Esophagus squamous epithelium (tissue), 5 donors: ENCODE results near the gene RAPGEF1. TPM values are rescaled to one million over a fixed set of nuclear protein-coding genes. Genes with fewer than 3 reads are reported as not detected.

Source experiments
- DNase-seq: peaks from one replicate; lab custom pipeline; 2025; lab: John Stamatoyannopoulos, UW
- H3K27ac ChIP-seq, 4 donors: fragments of 200-600 bp; sonication (generic); one replicate each; pipeline ENCODE4 v1.5.1; 2016 to 2019; ENCODE audit warnings: mild to moderate bottlenecking in 1 of 4
- H3K27me3 ChIP-seq, 4 donors: fragments of 200-600 bp; sonication (generic); 1 replicate in 3 of 4; 2 replicates in 1 of 4; pipeline versions ENCODE4 v1.5.1 to v1.6.0; 2017 to 2021; ENCODE audit warnings: antibody characterized with exemption in 1 of 4
- H3K36me3 ChIP-seq, 3 donors: fragments of 200-600 bp; sonication (generic); one replicate each; pipeline ENCODE4 v1.5.1; 2016 to 2019
- H3K4me1 ChIP-seq, 3 donors: fragments of 200-600 bp; sonication (generic); one replicate each; pipeline ENCODE4 v1.5.1; 2017 to 2019
- H3K4me3 ChIP-seq, 4 donors: fragments of 200-600 bp; sonication (generic); 1 replicate in 3 of 4; 2 replicates in 1 of 4; pipeline ENCODE4 v1.5.1; 2016 to 2019; ENCODE audit warnings: mild to moderate bottlenecking in 2 of 4, moderate library complexity in 1 of 4
- H3K9me3 ChIP-seq, 3 donors: fragments of 200-600 bp; sonication (generic); one replicate each; pipeline ENCODE4 v1.5.1; 2016 to 2019
- CTCF ChIP-seq, 6 experiments: fragments of 450-650 bp in 4 of 6; fragments of 200-600 bp in 2 of 6; sonication (generic) in 2 of 6; IDR thresholded peaks; one replicate each; pipeline ENCODE4 v1.5.1; 2016 to 2019; ENCODE audit warnings: antibody characterized with exemption in 6 of 6, mild to moderate bottlenecking in 4 of 6, moderate library complexity in 4 of 6
- POLR2A ChIP-seq, 4 donors: fragments of 450-650 bp; IDR thresholded peaks; one replicate each; pipeline ENCODE4 v1.6.1; 2017; ENCODE audit warnings: antibody characterized with exemption in 4 of 4, mild to moderate bottlenecking in 4 of 4, moderate library complexity in 3 of 4
- WGBS, 2 donors: methylation state at CpG; one replicate each; pipeline ENCODE4 v1.1.5; 2018; 5-methylcytosine and 5-hydroxymethylcytosine counted together
- intact Hi-C: fragments of 100-400 bp; cut with DNase I; formaldehyde crosslinking; loops from one replicate; pipeline ENCODE4 v1.15.0; 2022
- total RNA-seq, 4 donors: library from RNA; depleted of rRNA; stranded (reverse); fragments of >200 nt; gene quantifications; one replicate each; pipeline ENCODE4 v1.1.0, GENCODE V29; 2016
- donor health status: DM: yes; HTN: yes; CAD: no.

Gene RAPGEF1
- total RNA-seq, 4 donors from 2014 or later, result 12.2 to 40.4 (median 19.0) TPM

- intact Hi-C loops, result loop anchor here (10.0 kb wide), 1 partner anchor 64 kb away; no protein-coding TSS in a partner anchor
- Histone ChIP-seq H3K27me3 (no peaks in the 10 kb centered on the region), H3K27ac (peak overlapping the region; percentile 86 to 98 (median 94)), H3K36me3 (no peaks in the 10 kb centered on the region), H3K4me1 (peaks cover 27 to 61% (median 47%) of the 10 kb centered on the region in 3 donors), H3K9me3 (no peaks in the 10 kb centered on the region), H3K4me3 (peak overlapping the region; percentile 62 to 82 (median 68))
- no peak for DNase-seq
- WGBS, 2 donors, result 44 to 63% methylated on average over 7 to 9 of the region's 13 CpGs
- TF ChIP-seq POLR2A (IDR thresholded peaks at IDR 0.05) (no peak), CTCF (IDR thresholded peaks at IDR 0.05) (no peak)
These were observed 1.4 kb downstream of the RAPGEF1 start for GRCh38 chr9:131738293-131739132.

- no peaks in the 10 kb centered on the region for H3K27me3 ChIP-seq
- H3K27ac ChIP-seq, result peak overlapping the region; percentile 9 to 79 (median 64)
- no peaks in the 10 kb centered on the region for H3K36me3 ChIP-seq
- intact Hi-C loops, result loop anchor here (10.0 kb wide), 1 partner anchor 63 kb away; no protein-coding TSS in a partner anchor
- peaks cover 36 to 71% (median 58%) of the 10 kb centered on the region in 3 donors for H3K4me1 ChIP-seq
- no peaks in the 10 kb centered on the region for H3K9me3 ChIP-seq
- DNase-seq, result no peak
- no peak for TF ChIP-seq POLR2A (IDR thresholded peaks at IDR 0.05)
- TF ChIP-seq CTCF (IDR thresholded peaks at IDR 0.05), result no peak
- peak overlapping the region in 1 of 4 donors; percentile 2 for H3K4me3 ChIP-seq
- whole genome bisulfite sequencing, 2 donors, result 77 to 92% methylated on average over 4 to 12 of the region's 12 CpGs
These were observed 2.5 kb downstream of the RAPGEF1 start for GRCh38 chr9:131737426-131737825.

GRCh38 chr9:131736431-131736830 is 3.4 kb downstream of the RAPGEF1 start:
- DNase-seq, result no peak
- TF ChIP-seq CTCF (IDR thresholded peaks at IDR 0.05) (peak in 1 of 6 experiments; percentile 5), POLR2A (IDR thresholded peaks at IDR 0.05) (no peak)
- no peaks in the 10 kb centered on the region for H3K36me3 ChIP-seq
- no peaks in the 10 kb centered on the region for H3K27me3 ChIP-seq
- intact Hi-C loops, result loop anchor here (10.0 kb wide), 1 partner anchor 62 kb away; no protein-coding TSS in a partner anchor
- H3K27ac ChIP-seq, result peak overlapping the region in 3 of 4 donors; percentile 52 to 79 (median 75)
- H3K4me1 ChIP-seq, result peaks cover 46 to 81% (median 67%) of the 10 kb centered on the region in 3 donors
- no peaks in the 10 kb centered on the region for H3K9me3 ChIP-seq
- H3K4me3 ChIP-seq, result no peak overlapping the region
- WGBS, 2 donors, result 35 to 50% methylated on average over 3 to 4 of the region's 4 CpGs

GRCh38 chr9:131735238-131736128 is 4.4 kb downstream of the RAPGEF1 start:
- Histone ChIP-seq H3K27me3 (no peaks in the 10 kb centered on the region), H3K4me3 (no peak overlapping the region), H3K9me3 (no peaks in the 10 kb centered on the region), H3K27ac (peak overlapping the region; percentile 72 to 86 (median 76)), H3K36me3 (no peaks in the 10 kb centered on the region), H3K4me1 (peaks cover 54 to 91% (median 75%) of the 10 kb centered on the region in 3 donors)
- DNase-seq, result no peak
- WGBS, 2 donors, result 64 to 65% methylated on average over 14 of the region's 15 CpGs
- intact Hi-C loops, result loop anchor here (10.0 kb wide), 1 partner anchor 61 kb away; no protein-coding TSS in a partner anchor
- TF ChIP-seq CTCF (IDR thresholded peaks at IDR 0.05) (no peak), POLR2A (IDR thresholded peaks at IDR 0.05) (no peak)
